Adrenal gland (tissue), 12 donors: ENCODE results near the gene ZFP92. TPM values are rescaled to one million over a fixed set of nuclear protein-coding genes. Genes with fewer than 3 reads are reported as not detected.

Experiments used
- DNase-seq, 7 donors: peaks; one replicate each; pipeline ENCODE4 v3.0.0-alpha.2; 2019 to 2020
- H3K27ac ChIP-seq, 5 donors: fragments of 200-600 bp; sonication (generic) in 4 of 5; 1 replicate in 3 of 5; 2 replicates in 2 of 5; pipeline versions ENCODE4 v1.5.1 to v1.8.0; 2016 to 2020; ENCODE audit warnings: mild to moderate bottlenecking in 1 of 5
- H3K27me3 ChIP-seq: fragments of 200-600 bp; 2 replicates; pipeline ENCODE4 v1.8.0; 2021
- H3K36me3 ChIP-seq, 2 donors: fragments of 200-600 bp; replicated peaks in 1 of 2; 1 replicate in 1 of 2; 2 replicates in 1 of 2; pipeline versions ENCODE4 v1.5.1 to v1.8.0; 2018 to 2022
- H3K4me1 ChIP-seq, 2 donors: fragments of 200-600 bp; replicated peaks in 1 of 2; 1 replicate in 1 of 2; 2 replicates in 1 of 2; pipeline versions ENCODE4 v1.5.1 to v1.8.0; 2018 to 2021
- H3K4me3 ChIP-seq, 4 donors: fragments of 200-600 bp; sonication (generic) in 3 of 4; one replicate each; pipeline ENCODE4 v1.5.1; 2016 to 2018
- H3K9me3 ChIP-seq, 3 donors: fragments of 200-600 bp; sonication (generic) in 1 of 3; replicated peaks in 1 of 3; 1 replicate in 2 of 3; 2 replicates in 1 of 3; pipeline versions ENCODE4 v1.5.1 to v1.8.0; 2016 to 2021
- POLR2A ChIP-seq, 2 donors: fragments of 450-650 bp; IDR thresholded peaks; one replicate each; pipeline ENCODE4 v1.6.1; 2017; ENCODE audit warnings: antibody characterized with exemption in 2 of 2, mild to moderate bottlenecking in 2 of 2, moderate library complexity in 1 of 2
- WGBS, 4 donors: extraction: QIAGEN DNeasy Blood & Tissue Kit in 2 of 4; methylation state at CpG; one replicate each; pipeline versions ENCODE4 v1.1.5 to v1.1.7; 2013 to 2017; 5-methylcytosine and 5-hydroxymethylcytosine counted together
- intact Hi-C, 2 donors: fragments of 100-400 bp; cut with DNase I; formaldehyde crosslinking; loops; one replicate each; pipeline versions ENCODE4 v1.14.1 to v1.15.0; 2022 to 2023
- polyA plus RNA-seq, 3 donors: library from polyadenylated mRNA; stranded (reverse); fragments of 200-250 nt in 2 of 3; fragments of 350-450 nt in 1 of 3; fragmentation: Illumina TruSeq in 1 of 3; extraction: RNeasy Lipid Tissue Mini Kit (QIAGEN cat#74804) in 1 of 3; gene quantifications; one replicate each; pipeline ENCODE4 v1.2.3, GENCODE V29; 2013 to 2014
- total RNA-seq, 9 donors: library from RNA; depleted of rRNA in 4 of 9; stranded (reverse); fragments of >200 nt in 4 of 9; fragments of 120-200 nt in 1 of 9; fragmentation: NEBNext Ultra II Directional in 1 of 9; extraction: Animal tissue kit (Norgen Biotek cat#: 25700) in 1 of 9; gene quantifications; one replicate each; pipeline versions ENCODE4 v1.1.0 to v1.2.4, GENCODE V29; 2013 to 2023
- TF ChIP-seq, protein P1 (sequence below), 6 experiments: fragments of 450-650 bp in 4 of 6; fragments of 200-600 bp in 2 of 6; sonication (generic) in 1 of 6; IDR thresholded peaks; 1 replicate in 5 of 6; 2 replicates in 1 of 6; pipeline versions ENCODE4 v1.5.1 to v1.8.0; 2016 to 2021; ENCODE audit warnings: antibody characterized with exemption in 6 of 6, mild to moderate bottlenecking in 2 of 6, moderate library complexity in 1 of 6
- donor health status: healthy with polysubstance abuse.
- donor health status: Bipolar disorder and iron deficiency.
- donor health status: DM: yes; HTN: yes; CAD: no.
- donor health status: DM: no; HTN: no; CAD: no.
- donor health status: DM: no; HTN: no; CAD: no.
- donor health status: DM: yes; HTN: yes; CAD: no.

Gene ZFP92
- total and polyA plus RNA-seq, 12 donors: 0.71 to 7.5 (median 4.0) TPM

GRCh38 chrX:153445856-153446635, 34.8 kb downstream of the ZFP92 start, which contains the start of gene TREX2:
TREX2 (minus strand) TSS chrX:153446056; CDS start chrX:153445430, 626 bp downstream.
- Histone ChIP-seq H3K4me1 (no peaks in the 10 kb centered on the region), H3K27ac (no peak within 1 kb of the TSS), H3K4me3 (no peak within 1 kb of the TSS), H3K36me3 (no peaks in the 10 kb centered on the region), H3K27me3 (peaks cover 4% of the 10 kb centered on the region), H3K9me3 (no peaks in the 10 kb centered on the region)
- no peak for TF ChIP-seq POLR2A (IDR thresholded peaks at IDR 0.05)
- TF ChIP-seq, protein P1, sequence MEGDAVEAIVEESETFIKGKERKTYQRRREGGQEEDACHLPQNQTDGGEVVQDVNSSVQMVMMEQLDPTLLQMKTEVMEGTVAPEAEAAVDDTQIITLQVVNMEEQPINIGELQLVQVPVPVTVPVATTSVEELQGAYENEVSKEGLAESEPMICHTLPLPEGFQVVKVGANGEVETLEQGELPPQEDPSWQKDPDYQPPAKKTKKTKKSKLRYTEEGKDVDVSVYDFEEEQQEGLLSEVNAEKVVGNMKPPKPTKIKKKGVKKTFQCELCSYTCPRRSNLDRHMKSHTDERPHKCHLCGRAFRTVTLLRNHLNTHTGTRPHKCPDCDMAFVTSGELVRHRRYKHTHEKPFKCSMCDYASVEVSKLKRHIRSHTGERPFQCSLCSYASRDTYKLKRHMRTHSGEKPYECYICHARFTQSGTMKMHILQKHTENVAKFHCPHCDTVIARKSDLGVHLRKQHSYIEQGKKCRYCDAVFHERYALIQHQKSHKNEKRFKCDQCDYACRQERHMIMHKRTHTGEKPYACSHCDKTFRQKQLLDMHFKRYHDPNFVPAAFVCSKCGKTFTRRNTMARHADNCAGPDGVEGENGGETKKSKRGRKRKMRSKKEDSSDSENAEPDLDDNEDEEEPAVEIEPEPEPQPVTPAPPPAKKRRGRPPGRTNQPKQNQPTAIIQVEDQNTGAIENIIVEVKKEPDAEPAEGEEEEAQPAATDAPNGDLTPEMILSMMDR (IDR thresholded peaks at IDR 0.05): no peak
- intact Hi-C loops: no loop called here
- DNase-seq: no peak
- 86 to 88% (median 86%) methylated on average over 11 to 30 of the region's 30 CpGs; no CpG with 5 or more reads in 1 of the 4 donors for WGBS, 4 donors

- no peak for TF ChIP-seq POLR2A (IDR thresholded peaks at IDR 0.05)
- TF ChIP-seq, protein P1 (IDR thresholded peaks at IDR 0.05): no peak
- intact Hi-C loops: no loop called here
- no peaks in the 10 kb centered on the region for H3K9me3 ChIP-seq
- WGBS, 4 donors: 76 to 95% (median 86%) methylated on average over 4 to 10 of the region's 10 CpGs; no CpG with 5 or more reads in 1 of the 4 donors
- no peaks in the 10 kb centered on the region for H3K36me3 ChIP-seq
- H3K27ac ChIP-seq: no peak overlapping the region
- H3K4me1 ChIP-seq: no peaks in the 10 kb centered on the region
- DNase-seq: no peak
- H3K27me3 ChIP-seq: peaks cover 3% of the 10 kb centered on the region
- no peak overlapping the region for H3K4me3 ChIP-seq
Measured at GRCh38 chrX:153446636-153446936, 35.3 kb downstream of the ZFP92 start.

- Histone ChIP-seq H3K36me3 (no peaks in the 10 kb centered on the region), H3K4me1 (no peaks in the 10 kb centered on the region), H3K9me3 (no peaks in the 10 kb centered on the region), H3K27me3 (no peaks in the 10 kb centered on the region), H3K27ac (no peak overlapping the region), H3K4me3 (no peak overlapping the region)
- no peak for TF ChIP-seq POLR2A (IDR thresholded peaks at IDR 0.05)
- TF ChIP-seq, protein P1 (IDR thresholded peaks at IDR 0.05): no peak
- no peak for DNase-seq
- intact Hi-C loops: no loop called here
- 86 to 96% (median 93%) methylated on average over 8 to 17 of the region's 17 CpGs for WGBS, 4 donors
Measured at GRCh38 chrX:153446950-153447580, 35.8 kb downstream of the ZFP92 start.

GRCh38 chrX:153447581-153447960, 36.3 kb downstream of the ZFP92 start:
- no peak for DNase-seq
- H3K4me1 ChIP-seq: no peaks in the 10 kb centered on the region
- 88 to 94% (median 90%) methylated on average over 6 to 8 of the region's 8 CpGs for WGBS, 4 donors
- no peak overlapping the region for H3K27ac ChIP-seq
- no peak for TF ChIP-seq POLR2A (IDR thresholded peaks at IDR 0.05)
- TF ChIP-seq, protein P1 (IDR thresholded peaks at IDR 0.05): no peak
- H3K27me3 ChIP-seq: no peaks in the 10 kb centered on the region
- no peak overlapping the region for H3K4me3 ChIP-seq
- intact Hi-C loops: no loop called here
- H3K36me3 ChIP-seq: no peaks in the 10 kb centered on the region
- no peaks in the 10 kb centered on the region for H3K9me3 ChIP-seq
